Esophagus squamous epithelium (tissue), 5 donors: ENCODE measurements around the gene DAPK1. TPM values are rescaled to one million over a fixed set of nuclear protein-coding genes. Genes with fewer than 3 reads are reported as not detected.

Source experiments
- DNase-seq: peaks from one replicate; lab custom pipeline; 2025; lab: John Stamatoyannopoulos, UW
- H3K27ac ChIP-seq, 4 donors: fragments of 200-600 bp; sonication (generic); one replicate each; pipeline ENCODE4 v1.5.1; 2016 to 2019; ENCODE audit warnings: mild to moderate bottlenecking in 1 of 4
- H3K27me3 ChIP-seq, 4 donors: fragments of 200-600 bp; sonication (generic); 1 replicate in 3 of 4; 2 replicates in 1 of 4; pipeline versions ENCODE4 v1.5.1 to v1.6.0; 2017 to 2021; ENCODE audit warnings: antibody characterized with exemption in 1 of 4
- H3K36me3 ChIP-seq, 3 donors: fragments of 200-600 bp; sonication (generic); one replicate each; pipeline ENCODE4 v1.5.1; 2016 to 2019
- H3K4me1 ChIP-seq, 3 donors: fragments of 200-600 bp; sonication (generic); one replicate each; pipeline ENCODE4 v1.5.1; 2017 to 2019
- H3K4me3 ChIP-seq, 4 donors: fragments of 200-600 bp; sonication (generic); 1 replicate in 3 of 4; 2 replicates in 1 of 4; pipeline ENCODE4 v1.5.1; 2016 to 2019; ENCODE audit warnings: mild to moderate bottlenecking in 2 of 4, moderate library complexity in 1 of 4
- H3K9me3 ChIP-seq, 3 donors: fragments of 200-600 bp; sonication (generic); one replicate each; pipeline ENCODE4 v1.5.1; 2016 to 2019
- CTCF ChIP-seq, 6 experiments: fragments of 450-650 bp in 4 of 6; fragments of 200-600 bp in 2 of 6; sonication (generic) in 2 of 6; IDR thresholded peaks; one replicate each; pipeline ENCODE4 v1.5.1; 2016 to 2019; ENCODE audit warnings: antibody characterized with exemption in 6 of 6, mild to moderate bottlenecking in 4 of 6, moderate library complexity in 4 of 6
- POLR2A ChIP-seq, 4 donors: fragments of 450-650 bp; IDR thresholded peaks; one replicate each; pipeline ENCODE4 v1.6.1; 2017; ENCODE audit warnings: antibody characterized with exemption in 4 of 4, mild to moderate bottlenecking in 4 of 4, moderate library complexity in 3 of 4
- WGBS, 2 donors: methylation state at CpG; one replicate each; pipeline ENCODE4 v1.1.5; 2018; 5-methylcytosine and 5-hydroxymethylcytosine counted together
- intact Hi-C: fragments of 100-400 bp; cut with DNase I; formaldehyde crosslinking; loops from one replicate; pipeline ENCODE4 v1.15.0; 2022
- total RNA-seq, 4 donors: library from RNA; depleted of rRNA; stranded (reverse); fragments of >200 nt; gene quantifications; one replicate each; pipeline ENCODE4 v1.1.0, GENCODE V29; 2016
- donor health status: DM: yes; HTN: yes; CAD: no.

The DAPK1 gene
- total RNA-seq, 4 donors from 2014 or later: 2.2 to 14.5 (median 5.5) TPM

GRCh38 chr9:87606841-87607521 is 109.3 kb downstream of the DAPK1 start:
- TF ChIP-seq POLR2A (IDR thresholded peaks at IDR 0.05) (no peak), CTCF (IDR thresholded peaks at IDR 0.05) (no peak)
- no peak overlapping the region for H3K27ac ChIP-seq
- H3K4me3 ChIP-seq: no peak overlapping the region
- intact Hi-C loops: no loop called here
- peaks cover 0 to 6% (median 0%) of the 10 kb centered on the region in 3 donors for H3K4me1 ChIP-seq
- no peaks in the 10 kb centered on the region for H3K9me3 ChIP-seq
- 47 to 53% methylated on average over 3 of the region's 3 CpGs for WGBS, 2 donors
- no peak for DNase-seq
- H3K36me3 ChIP-seq: no peaks in the 10 kb centered on the region
- peaks cover 0 to 5% (median 0%) of the 10 kb centered on the region in 4 donors for H3K27me3 ChIP-seq

GRCh38 chr9:87607859-87608258 is 110.2 kb downstream of the DAPK1 start:
- no peak for DNase-seq
- Histone ChIP-seq H3K9me3 (no peaks in the 10 kb centered on the region), H3K36me3 (no peaks in the 10 kb centered on the region), H3K27ac (no peak overlapping the region), H3K27me3 (peaks cover 0 to 5% (median 0%) of the 10 kb centered on the region in 4 donors), H3K4me3 (no peak overlapping the region), H3K4me1 (peaks cover 0 to 6% (median 0%) of the 10 kb centered on the region in 3 donors)
- TF ChIP-seq POLR2A (IDR thresholded peaks at IDR 0.05) (no peak), CTCF (IDR thresholded peaks at IDR 0.05) (no peak)
- intact Hi-C loops: no loop called here
- 85 to 87% methylated on average over 3 of the region's 3 CpGs for WGBS, 2 donors

- intact Hi-C loops: no loop called here
- Histone ChIP-seq H3K9me3 (no peaks in the 10 kb centered on the region), H3K27ac (no peak overlapping the region), H3K4me3 (no peak overlapping the region), H3K27me3 (peaks cover 0 to 5% (median 0%) of the 10 kb centered on the region in 4 donors), H3K36me3 (no peaks in the 10 kb centered on the region), H3K4me1 (peaks cover 0 to 6% (median 0%) of the 10 kb centered on the region in 3 donors)
- WGBS, 2 donors: 60 to 75% methylated on average over 10 to 11 of the region's 11 CpGs
- DNase-seq: no peak
- TF ChIP-seq POLR2A (IDR thresholded peaks at IDR 0.05) (no peak), CTCF (IDR thresholded peaks at IDR 0.05) (no peak)
These were observed 111.3 kb downstream of the DAPK1 start for GRCh38 chr9:87609002-87609401.

GRCh38 chr9:87609486-87609885 is 111.8 kb downstream of the DAPK1 start:
- intact Hi-C loops: no loop called here
- 80 to 84% methylated on average over 5 of the region's 5 CpGs for WGBS, 2 donors
- Histone ChIP-seq H3K4me1 (peaks cover 0 to 6% (median 2%) of the 10 kb centered on the region in 3 donors), H3K9me3 (no peaks in the 10 kb centered on the region), H3K36me3 (no peaks in the 10 kb centered on the region), H3K27me3 (peaks cover 0 to 5% (median 0%) of the 10 kb centered on the region in 4 donors), H3K27ac (no peak overlapping the region), H3K4me3 (no peak overlapping the region)
- TF ChIP-seq CTCF (IDR thresholded peaks at IDR 0.05): no peak
- no peak for TF ChIP-seq POLR2A (IDR thresholded peaks at IDR 0.05)
- no peak for DNase-seq
